HG03025 (cell line): ENCODE data around the gene FAM136A.
"Not testable (repeated sequence)": the region's sequence is repeated elsewhere in the genome, so short reads cannot be mapped to it uniquely, and the experiment has no call there.

Experiments
- ATAC-seq: cut with Tn5 transposase; IDR thresholded peaks from one replicate; pipeline ENCODE4 v1.9.1; 2021; ENCODE audit warnings: mild to moderate bottlenecking, moderate library complexity; ENCODE audit not compliant: unreplicated experiment, low FRiP score

The FAM136A gene

GRCh38 chr2:70300771-70301343 is 1.0 kb downstream of the FAM136A start:
- ATAC-seq = no peak

- not testable (repeated sequence) for ATAC-seq
Measured at GRCh38 chr2:70297828-70298227, 4.0 kb downstream of the FAM136A start.

DNA sequence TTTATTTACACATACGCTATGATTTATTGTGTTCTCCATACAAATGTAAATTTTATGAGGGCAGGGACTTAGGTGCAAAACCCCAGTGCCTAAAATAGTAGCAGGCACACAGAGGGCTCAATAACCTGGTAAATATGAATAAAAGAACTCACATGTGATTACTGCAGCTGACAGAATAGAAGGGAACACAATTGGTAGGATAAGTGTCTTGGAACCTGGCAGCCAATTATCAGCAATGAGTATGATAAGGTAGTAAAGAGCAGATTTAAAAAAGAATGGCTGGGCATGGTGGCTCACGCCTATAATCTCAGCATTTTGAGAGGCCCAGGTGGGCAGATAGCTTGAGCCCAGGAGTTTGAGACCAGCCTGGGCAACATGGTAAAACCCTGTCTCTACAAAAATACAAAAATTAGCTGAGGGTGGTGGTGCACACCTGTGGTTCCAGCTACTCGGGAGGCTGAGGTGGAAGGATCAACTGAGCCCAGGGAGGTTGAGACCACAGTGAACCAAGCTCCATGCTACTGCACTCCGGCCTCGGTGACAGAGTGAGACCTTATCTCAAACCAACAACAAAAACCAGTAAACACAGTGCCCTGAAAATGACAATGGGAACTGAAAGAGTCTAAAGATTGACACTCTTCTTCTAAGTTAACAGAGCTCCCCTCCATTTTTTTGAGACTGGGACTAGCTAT is 18.2 kb downstream of the FAM136A start:
- ATAC-seq = no peak

DNA sequence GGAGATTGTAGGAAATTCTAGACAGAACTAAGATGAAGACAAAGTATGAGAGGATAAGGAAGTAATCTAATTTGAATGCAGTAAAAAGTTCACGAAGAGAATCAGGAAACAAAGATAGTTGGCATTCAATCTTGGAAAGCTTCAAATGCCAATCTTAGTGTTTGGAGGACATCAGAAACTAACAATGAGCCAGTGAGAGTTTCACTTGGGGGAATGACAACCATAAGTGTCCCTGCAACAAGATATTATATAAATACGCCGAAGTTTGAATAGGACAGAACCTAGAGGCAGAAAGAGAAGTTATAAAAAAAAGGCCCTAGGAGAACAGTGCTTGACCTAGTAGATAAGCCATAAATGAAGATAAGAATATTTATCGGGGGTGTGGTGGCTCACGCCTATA is 19.4 kb downstream of the FAM136A start:
- no peak for ATAC-seq

GRCh38 chr2:70280242-70280798 is 21.5 kb downstream of the FAM136A start:
- ATAC-seq = no peak

DNA sequence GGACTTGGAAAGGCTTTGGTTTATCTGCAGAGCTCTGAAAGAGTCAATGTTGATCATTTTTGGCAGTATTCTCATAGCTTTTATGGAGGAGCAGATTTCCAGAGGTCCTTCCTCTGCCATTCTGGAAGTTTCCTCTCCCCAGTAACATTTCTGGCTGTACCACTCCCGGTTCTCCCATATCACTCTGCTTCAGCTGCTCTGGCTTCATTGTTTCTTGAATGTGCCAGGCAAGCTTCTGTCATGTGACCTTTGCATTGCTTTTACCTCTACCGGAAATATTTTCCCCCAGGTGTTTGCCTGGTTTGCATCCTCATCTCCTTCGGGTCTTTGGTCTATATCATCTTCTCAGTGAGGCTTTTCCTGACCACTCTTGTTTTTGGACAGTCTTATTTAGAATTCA is 31.5 kb downstream of the FAM136A start:
- no peak for ATAC-seq

GRCh38 chr2:70269422-70270302 is 32.2 kb downstream of the FAM136A start:
- not testable (repeated sequence) for ATAC-seq

- ATAC-seq = not testable (repeated sequence)
Measured at GRCh38 chr2:70266925-70267324, 34.9 kb downstream of the FAM136A start.

DNA sequence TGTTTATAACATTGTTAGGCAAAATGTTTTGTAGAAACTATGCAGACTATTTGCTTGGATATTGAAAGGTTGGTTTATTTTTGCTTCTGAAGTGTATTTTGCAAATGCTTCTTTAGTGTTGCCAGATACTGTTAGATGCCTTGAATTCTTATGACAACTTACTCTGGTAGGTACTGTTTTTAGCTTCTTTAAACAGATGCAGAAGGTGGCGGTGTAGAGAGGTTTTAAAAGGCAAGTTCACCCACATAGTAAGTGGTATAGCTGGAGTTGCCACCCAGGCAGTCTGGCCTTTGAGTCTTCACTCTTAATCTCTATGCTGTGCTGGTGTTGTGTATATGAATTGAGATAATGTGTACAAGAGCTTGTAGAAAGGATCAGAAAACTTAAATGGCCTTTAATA is 40.4 kb downstream of the FAM136A start:
- ATAC-seq = no peak

DNA sequence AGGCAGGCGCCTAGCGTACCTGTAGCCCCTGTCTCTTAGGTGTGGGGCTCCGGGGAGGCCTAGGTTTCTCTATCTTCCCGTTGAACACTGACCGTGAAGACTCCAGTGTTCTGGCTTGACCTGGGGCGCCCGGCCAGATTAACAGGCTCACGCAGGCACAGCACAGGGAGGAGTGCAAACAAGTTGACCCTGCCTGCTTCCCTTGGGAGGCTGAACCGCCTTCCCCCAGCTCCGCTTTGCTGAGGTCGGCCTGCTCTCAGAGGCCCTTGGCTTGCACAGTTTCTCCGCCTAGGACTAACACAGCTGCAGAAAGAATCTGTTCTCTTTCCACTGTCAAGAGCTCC is 43.4 kb downstream of the FAM136A start:
- no peak for ATAC-seq

DNA sequence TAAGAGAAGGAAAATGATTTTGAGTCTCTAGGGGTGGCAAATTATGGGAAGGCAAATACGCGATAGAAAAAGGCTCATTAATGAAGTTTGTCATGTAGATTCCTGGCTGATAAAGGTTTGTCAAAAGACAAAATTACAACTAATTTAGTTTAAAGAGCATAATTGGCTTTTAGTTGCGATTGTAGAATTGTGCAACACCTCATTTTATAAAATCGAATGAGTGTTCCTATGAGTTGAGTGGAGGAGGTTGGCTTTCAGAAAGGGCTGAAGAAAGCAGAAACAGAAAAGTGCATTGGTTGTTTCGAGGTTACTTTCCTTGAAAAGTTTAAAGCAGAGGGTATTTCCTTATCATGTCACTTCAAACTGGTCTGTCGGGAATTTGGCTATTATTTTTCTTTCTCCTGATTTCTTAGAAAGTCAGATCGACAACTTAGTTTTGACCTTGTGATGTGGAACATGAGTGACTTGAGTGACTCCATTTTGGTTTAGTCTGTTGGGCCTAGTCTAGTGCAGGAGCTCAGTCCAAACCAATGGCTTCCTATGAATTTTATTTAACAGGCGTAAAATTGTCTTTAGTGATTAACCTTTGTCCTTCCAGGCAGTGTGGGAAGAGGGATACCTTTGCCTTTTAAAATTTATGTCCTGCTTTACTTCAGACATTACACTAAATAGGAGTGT is 46.1 kb downstream of the FAM136A start:
- no peak for ATAC-seq

- no peak for ATAC-seq
Measured at GRCh38 chr2:70250434-70250833, 51.4 kb downstream of the FAM136A start.

DNA sequence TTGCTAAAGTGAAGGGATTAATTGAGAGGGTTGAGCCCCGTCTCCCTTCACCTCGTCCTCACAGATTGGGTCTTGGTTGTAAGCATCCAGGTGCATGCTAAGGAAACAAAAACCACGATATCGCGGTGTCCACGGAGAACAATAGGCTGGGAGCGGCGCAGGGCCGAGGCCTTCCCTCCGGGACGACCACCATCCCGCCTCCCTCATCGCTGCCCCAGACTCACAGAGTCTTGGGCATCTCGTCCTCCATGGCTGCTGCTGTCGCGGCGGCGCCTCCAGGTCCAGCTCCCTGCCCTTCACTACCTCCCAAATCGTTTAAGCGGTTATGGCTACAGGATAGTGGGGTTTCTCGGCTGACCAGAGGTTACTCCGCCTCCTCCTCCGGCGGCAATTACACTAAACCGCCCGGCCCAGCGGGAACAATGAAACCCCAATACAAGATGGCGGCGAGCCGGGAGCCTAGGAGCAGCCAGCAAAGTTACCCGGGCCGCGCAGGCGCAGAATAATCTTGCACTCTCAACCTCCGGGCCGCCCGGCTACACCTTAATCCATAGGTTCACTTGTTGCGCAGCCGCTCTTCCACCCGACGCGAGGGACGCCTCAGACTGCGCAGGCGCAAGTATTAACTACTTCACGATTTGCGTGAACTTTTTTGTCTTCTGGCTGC is 53.6 kb downstream of the FAM136A start, which contains the start of gene TIA1:
TSS of gene TIA1 (minus strand) at position 448 of the 667 bp plus-strand sequence. CDS start at position 250, 198 bp downstream.
- peak; percentile 95 for ATAC-seq

GRCh38 chr2:70247364-70248180 is 54.3 kb downstream of the FAM136A start:
- no peak for ATAC-seq
